ENCODE data around the gene SPTBN1.
"Not testable (repeated sequence)": the region's sequence is repeated elsewhere in the genome, so short reads cannot be mapped to it uniquely, and the experiment has no call there.

The SPTBN1 gene

DNA sequence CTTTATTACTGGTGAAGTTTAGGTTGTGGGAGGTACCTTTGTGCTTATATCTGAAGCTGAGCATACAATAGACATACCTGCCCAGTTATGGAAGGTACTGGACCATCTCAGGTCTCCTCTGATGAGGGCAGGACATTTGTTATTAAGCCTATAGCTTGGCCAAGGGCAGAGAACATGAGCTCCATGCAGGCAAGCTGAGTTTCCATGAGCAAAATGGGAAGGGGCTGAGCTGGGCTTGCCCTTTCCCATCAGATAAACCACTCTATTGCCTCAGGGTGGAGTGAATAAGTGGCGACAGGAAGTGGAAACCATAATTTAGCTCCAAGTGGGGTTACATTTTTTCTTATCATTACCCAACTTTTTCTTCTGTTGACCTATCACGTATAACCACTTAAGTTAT is 227.5 kb downstream of the SPTBN1 start:
- DNase-seq: no peak

DNA sequence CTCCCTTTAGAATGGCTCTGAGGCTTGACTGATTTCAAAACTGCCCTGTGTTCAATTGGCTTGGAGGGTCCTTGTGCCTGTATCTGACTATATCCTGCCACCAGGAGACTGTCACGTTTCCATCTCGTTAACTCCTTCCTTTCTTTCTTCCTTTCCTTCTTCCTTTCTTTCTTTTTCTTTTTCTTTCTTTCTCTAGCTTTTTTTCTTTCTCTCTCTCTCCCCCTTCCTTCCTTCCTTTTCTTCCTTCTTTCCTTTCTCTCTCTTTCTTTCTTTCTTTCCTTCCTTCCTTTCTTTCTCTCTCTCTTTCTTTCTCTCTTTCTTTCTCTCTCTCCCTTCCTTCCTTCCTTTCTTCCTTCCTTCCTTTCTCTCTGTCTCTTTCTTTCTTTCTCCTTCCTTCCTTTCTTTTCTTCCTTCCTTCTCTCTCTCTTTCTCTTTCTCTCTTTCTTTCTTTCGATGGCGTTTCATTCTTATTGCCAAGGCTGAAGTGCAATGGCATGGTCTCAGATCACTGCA is 229.2 kb downstream of the SPTBN1 start:
- DNase-seq: no peak

DNA sequence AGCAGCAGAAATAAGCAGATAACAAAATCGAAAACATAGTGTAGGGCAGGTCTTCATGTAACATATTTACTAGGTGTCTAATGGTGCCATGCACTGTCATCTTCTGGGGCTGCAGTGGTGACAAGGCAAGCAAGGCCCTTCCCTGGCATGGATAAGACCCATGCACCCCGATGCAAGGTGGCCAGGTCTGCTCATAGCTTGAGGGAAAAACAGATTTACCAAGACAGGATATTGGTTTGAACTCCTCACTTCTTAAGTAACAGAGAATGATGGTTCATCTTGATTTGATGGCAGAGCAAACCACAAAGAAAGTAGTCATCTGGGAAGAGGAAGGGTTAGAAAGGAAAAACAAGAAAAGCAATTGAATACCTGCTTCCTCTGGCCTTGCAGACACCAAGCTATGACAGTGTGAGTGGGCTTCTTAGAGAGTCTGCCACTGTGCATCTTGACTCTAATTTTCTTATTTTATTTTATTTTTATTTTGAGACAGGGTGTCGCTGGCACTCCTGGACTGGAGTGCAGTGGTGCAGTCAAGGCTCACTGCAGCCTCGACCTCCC is 231.5 kb downstream of the SPTBN1 start:
- no peak for DNase-seq

DNA sequence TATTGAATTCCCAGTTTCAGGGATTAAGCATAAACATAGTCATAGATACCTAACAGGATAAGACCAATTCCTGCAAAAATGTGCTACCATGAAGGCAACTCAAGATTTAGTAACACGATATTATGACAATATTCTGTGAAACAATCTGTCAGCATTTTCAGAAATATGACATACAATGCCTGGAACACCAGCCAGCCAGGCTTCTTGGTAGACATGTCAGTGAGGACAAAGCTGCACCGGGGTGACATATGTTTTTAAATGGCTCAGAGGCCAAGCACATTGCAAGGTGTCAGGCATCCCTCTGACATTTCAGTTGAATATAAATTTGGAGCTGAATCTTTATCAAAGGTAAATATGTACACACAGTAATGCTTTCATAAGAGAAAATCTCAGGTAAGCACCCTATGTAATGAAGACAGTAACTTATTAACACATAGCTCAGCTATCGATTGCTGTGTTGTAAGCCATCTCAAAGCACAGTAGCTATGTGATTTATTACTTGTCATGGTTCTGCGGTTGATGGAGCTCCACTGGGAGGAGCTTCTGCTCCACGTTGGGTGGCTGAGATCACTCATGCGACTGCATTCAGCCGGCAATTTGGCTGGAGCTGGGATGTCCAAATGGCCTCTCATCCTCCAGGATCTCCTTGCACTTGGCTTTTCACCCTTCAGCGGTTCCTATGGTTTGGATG is 235.5 kb downstream of the SPTBN1 start:
- no peak for DNase-seq

DNA sequence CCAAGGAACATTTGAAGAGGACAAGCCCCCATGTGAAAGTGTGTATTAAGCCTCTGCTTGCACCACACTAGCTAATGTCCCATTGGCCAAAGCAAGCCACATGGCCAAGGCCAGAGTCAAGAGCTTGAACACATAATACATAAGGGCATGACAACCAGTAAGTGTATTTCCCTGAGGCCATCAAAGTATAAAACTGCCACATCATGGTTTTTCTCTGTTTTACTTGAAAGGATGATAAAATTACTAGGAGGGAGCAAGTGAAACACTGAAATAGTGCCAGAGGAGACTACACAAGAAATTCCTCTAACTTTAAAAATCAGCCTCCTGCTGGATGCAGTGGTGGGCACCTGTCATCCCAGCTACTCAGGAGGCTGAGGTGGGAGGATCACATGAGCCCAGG is 236.4 kb downstream of the SPTBN1 start:
- DNase-seq: no peak

DNA sequence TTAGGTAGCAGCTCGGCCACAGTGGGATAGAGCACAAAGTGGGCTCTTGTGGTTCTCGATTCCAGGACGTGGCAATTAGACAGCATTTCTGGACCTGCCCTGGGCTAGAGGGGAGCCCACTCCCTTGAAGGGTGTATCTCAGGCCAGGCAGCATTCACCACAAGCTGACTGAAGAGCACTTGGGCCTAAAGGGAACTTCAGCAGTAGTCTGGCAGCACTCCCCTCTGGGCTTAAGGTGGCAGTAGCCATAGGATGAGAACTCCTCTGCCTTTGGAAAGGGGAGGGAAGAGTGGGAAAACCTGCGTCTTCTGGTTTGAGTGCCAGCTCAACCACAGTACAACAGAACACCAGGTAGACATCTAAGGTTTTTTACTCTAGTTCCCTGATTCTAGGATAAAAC is 239.3 kb downstream of the SPTBN1 start:
- DNase-seq: no peak

DNA sequence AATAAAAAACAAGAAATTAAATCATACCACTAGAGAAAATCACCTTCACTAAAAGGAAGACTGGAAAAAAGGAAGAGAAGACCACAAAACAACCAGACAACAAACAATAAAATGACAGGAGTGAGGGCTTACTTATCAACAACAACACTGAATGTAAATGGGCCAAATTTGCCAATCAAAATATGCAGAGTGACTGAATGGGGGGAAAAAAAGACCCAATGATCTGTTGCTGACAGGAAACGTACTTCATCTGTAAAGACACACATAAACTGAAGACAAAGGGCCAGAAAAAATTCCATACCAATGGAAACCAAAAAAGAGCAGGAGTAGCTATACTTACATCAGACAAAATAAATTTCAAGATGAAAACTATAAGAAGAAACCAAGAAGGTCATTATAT is 241.8 kb downstream of the SPTBN1 start:
- no peak for DNase-seq

DNA sequence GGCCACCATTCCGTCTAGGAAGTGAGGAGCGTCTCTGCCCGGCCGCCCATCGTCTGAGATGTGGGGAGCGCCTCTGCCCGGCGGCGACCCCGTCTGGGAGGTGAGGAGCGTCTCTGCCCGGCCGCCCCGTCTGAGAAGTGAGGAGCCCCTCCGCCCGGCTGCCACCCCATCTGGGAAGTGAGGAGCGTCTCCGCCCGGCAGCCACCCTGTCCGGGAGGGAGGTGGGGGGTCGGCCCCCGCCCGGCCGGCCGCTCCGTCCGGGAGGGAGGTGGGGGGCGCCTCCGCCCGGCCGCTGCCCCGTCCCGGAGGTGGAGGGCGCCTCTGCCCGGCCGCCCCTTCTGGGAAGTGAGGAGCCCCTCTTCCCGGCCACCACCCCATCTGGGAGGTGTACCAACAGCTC is 242.8 kb downstream of the SPTBN1 start:
- not testable (repeated sequence) for DNase-seq

DNA sequence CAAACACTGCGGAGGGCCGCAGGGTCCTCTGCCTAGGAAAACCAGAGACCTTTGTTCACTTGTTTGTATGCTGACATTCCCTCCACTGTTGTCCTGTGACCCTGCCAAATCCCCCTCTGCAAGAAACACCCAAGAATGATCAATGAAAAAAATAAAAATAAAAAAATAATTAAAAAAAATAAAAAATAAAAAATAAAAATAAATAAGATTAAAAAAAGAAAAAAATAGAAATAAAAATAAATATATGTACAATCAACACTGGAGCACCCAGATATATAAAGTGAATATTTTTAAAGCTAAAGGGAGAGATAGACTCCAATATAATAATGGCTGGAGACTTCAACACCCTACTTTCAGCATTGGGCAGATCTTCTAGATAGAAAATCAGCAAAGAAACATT is 243.5 kb downstream of the SPTBN1 start:
- no peak for DNase-seq

DNA sequence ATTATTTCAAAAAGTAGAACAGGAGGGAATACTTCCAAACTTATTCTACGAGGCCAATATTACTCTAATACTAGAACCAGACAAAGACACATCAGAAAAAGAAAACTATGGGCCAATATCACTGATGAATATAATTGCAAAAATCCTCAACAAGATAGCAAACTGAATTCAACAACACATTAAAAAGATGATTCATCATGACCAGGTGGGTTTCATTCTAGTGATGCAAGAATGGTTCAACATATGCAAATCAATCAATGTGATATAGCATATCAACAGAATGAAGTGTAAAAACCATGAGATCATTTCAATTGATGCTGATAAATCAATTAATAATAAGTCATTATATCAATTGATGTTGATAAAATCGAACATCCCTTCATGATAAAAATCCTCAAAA is 244.9 kb downstream of the SPTBN1 start:
- DNase-seq: no peak

DNA sequence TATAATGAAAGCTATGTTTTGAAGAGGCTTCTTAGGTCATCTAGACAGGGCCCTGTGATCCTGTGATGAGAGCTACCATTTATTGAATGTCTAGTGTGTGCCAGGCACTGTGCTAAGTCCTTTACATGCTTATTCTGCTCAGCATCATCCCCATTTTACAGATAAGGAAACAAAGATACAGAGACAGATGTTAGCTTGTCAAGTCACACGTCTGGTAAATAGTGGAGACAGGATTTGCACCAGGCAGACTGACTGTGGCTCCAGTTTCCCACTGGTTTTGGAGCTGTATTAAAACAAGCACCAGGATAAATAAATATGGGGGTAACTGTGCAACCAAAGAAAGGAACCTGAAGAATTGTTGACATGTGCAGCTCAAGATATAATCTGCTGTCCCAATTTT is 248.1 kb downstream of the SPTBN1 start:
- DNase-seq: no peak

DNA sequence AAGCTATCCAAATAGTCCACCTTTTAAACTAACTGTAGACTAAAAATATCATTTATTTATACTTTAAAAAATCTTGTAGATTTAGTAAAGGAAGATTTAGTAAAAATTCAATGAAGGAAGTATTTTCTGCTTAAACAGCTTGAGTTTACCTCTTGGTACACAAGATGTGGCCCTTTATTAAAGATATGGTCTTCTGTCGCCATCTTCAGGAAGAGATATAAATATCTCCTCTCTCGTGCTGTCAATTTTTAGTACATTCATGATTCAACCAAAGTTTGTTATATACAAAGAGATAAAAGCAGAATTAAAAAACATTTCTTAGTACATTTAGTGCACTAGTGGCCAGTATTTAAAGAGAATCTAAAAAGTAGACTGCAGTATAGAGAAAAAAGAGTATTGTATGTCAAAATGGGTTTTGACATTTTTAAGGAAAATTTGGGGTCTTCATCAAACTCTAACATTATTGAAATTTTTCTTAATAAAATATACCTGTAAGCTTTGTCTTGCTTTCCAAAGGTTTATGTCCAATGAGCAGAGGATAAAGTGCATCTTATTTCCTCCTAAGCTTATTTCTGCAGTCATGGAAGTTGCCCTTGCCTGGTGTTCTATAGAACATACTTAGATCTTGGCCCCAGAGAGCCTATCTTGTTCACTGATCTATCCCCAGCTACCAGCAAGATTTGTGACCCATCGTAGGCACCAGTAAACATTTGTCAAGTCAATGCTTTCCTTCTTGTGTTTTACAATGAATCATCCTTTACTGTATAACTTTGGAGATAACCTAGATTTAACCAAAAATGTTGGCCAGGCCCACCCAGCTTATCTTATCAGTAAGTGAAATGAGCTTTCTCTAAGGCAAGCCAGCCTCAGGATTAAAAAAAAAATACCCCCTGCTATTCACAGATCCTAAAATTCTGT is 248.8 kb downstream of the SPTBN1 start:
- DNase-seq: peak; percentile 40

DNA sequence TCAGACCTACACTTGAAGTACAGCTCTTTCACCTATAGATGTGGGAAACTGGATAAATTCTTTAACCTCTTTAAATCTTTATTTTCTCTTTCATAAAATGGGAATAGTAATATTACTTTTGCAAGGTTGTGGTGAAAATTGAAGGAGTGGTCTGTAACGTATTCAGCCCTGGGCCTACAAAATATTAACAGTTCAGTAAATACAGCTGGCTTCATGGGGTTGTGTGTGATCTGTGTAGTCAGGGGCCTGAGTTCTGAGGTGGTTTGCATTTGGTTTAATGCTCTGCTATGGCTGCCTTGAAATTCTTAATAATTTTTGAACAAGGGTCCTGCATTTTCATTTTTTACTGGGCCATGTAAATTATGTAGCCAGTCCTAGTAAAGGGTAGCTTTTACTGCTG is 250.5 kb downstream of the SPTBN1 start:
- DNase-seq: no peak

DNA sequence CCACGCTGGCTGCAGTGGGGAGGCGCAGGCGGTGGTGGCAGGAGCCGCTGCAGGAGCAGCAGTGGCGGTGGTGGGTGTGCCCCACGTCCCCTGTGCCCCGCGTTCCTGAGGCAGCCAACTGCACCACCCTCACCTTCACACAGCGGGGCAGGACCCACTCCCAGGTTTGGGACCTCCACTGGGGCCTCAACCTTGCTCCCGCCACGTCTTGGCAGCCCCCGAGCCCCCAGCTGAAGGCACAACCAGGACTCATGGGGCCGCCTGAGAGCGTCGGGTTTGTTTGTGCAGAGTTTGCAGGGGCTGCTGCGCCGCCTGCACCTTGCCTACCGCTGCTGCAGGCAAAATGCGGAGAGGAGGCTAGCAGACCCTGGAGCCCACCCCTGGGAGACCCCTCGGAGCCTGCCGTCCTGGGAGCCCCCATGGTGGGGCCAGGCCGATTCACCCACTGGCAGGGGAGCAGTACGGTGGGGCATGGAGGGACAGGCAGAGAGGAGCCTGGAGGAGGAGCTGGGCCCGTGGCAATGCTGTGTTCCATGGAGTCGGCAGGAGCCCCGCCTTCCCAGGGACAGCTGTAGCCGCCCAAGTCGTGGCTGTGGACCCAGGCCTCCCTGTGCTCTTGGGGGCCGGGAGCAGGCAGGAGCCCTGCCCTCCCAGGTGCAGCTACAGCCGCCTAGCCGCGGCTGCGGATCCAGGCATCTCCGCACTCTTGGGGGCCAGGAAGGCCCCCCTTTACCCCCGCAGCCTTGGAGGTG is 252.6 kb downstream of the SPTBN1 start:
- no peak for DNase-seq

DNA sequence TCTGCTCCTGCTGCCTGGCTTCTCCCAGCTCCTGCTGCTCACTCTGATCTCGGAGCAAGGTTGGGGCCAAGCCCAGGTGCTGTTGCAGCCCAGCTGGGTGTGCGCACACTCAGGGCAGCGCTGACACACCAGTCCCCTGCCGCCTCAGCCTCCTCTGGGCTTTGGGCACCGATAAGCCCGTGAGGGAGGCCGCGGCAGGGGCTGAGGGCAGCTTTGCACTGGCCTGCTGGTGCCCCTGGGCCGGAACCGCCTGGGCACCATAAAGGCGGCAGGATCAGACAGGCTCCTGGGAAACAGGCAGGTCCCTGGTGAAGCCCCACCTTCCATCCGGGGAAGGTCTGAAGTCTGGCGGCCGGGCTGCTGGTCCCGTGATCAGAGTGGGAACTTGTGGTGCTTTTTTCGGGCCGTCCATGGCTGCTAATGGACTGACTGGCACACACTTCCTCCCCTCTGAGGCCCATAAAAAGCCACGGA is 253.2 kb downstream of the SPTBN1 start:
- DNase-seq: no peak

DNA sequence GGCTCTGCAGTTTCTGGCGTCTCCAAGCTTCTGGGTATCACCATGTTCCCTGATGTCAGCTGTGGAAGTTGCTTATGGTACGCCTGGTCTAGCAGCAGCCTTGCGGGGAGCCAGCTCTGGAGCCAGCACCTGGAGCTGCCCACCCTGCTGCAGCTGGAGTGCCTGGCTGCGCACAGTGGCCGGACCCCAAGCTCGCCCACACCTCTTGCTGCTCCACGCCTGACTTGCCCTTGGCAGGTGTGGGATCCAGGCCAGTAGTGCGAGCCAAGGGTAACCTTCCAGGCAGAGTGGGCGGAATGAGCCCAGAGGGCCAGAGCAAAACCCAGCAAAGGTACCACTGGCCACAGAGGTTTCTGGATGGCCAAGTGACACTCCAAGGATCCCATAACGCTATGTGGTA is 254.1 kb downstream of the SPTBN1 start:
- no peak for DNase-seq

DNA sequence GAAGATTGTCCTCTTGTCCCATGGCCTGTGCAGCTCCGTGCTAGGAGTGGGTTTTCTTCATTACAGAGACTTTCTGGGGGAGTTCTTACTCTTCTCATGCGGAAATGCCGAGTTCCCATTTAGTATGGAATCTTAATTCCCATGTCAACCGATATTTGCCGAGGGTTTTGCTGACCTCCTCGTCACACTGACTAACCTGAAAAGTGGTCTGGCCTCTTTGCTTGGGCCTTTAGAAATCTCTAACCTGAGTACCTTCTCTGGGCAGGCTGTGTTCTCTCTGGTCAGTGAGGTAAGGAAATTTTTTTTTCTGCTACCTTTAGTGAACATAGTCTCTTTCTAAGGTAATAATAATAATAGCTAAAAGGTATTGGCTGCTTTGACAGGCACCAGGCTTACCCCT is 256.4 kb downstream of the SPTBN1 start:
- no peak for DNase-seq

DNA sequence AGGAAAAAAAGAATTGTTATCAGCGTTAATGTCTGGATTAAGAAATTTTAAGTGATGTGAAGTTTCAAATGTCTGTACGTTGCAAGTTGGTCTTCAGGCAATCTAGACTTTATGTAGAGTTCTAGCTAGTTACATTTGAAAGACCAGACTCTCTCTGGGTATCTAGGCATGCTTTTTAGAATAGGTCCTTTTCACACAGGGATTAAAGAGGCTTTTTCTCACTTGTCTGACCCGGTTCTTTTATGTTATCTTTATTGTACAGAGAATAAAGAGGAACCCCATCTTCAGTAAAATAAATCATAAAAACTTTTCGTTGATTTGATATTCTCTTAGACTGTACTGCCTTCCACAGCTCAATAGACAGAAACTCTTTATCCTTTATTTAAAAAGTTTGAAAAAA is 258.9 kb downstream of the SPTBN1 start:
- no peak for DNase-seq

DNA sequence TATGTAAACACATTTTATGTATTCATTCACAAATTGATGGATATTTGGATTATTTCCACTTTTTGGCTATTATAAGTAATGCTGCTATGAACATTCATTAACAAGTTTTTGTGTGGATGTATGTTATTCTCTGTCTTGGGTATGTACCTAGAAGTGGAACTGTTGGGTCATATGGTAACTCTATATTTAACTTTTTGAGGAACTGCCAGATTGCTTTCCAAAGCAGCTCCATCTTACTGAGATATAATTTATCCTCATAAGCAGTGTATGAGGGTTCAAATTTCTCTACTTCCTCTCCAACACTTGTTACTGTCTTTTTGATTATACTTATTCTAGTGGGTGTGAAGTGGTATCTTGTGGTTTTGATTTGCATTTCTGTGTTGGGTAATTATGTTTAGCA is 260.2 kb downstream of the SPTBN1 start:
- DNase-seq: no peak

DNA sequence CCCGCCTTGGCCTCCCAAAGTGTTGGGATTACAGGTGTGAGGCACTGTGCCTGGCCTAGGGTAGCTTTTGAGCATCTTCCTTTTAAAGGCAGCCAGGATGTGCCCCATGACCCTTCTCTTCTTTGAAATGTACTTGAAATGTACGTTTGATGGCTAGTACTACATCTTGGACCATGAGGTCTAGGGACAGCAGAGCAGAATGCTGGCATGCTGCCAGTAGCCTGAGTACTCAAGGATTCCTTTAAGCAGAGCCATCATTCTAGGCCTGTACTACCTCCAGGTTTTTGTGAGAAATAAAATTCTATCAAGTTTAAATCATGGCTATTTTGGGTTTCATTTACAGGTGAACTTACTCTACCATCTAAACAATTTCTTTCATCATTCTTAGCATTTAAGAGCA is 264.4 kb downstream of the SPTBN1 start:
- no peak for DNase-seq
